ENCODE results near the gene SLC31A1.

DNA sequence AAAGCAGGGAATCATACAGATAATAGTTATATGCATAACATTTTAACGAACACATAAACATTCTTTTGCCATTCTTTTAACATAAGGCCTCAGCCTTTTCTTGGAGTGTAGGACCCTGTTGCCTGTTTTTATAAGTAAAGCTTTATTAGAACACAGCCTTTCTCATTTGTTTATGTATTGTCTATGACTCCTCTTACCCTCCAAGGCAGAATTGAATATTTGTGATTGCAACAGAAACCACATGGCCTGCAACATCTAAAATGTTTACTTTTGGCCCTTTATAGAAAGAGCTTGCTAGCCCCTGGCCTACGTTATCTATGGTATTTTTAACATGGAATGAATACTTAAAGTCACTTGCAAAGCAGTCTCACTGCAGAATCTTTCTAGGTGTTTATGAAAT, 2.6 kb downstream of the SLC31A1 start:
- no peak for TF ChIP-seq YY1 (IDR thresholded peaks at IDR 0.05; ENCODE audit: insufficient read depth, insufficient read length)
- TF ChIP-seq SUZ12 (IDR thresholded peaks at IDR 0.05; ENCODE audit: extremely low read depth, insufficient read depth, insufficient read length): no peak
- no peak for TF ChIP-seq ZNF274 (IDR thresholded peaks at IDR 0.05; ENCODE audit: low read depth, low read length)

All from NT2/D1 (cell line).